GM21528 (cell line): ENCODE measurements around the gene MACROD2.

Experiments used
- ATAC-seq: cut with Tn5 transposase; IDR thresholded peaks from one replicate; pipeline ENCODE4 v1.9.1; 2021; ENCODE audit warnings: mild to moderate bottlenecking, moderate library complexity; ENCODE audit not compliant: unreplicated experiment, low FRiP score

MACROD2 gene

GRCh38 chr20:14826543-14827313 is 831.4 kb downstream of the MACROD2 start:
- no peak for ATAC-seq

- ATAC-seq, result no peak
Observed at GRCh38 chr20:14828459-14828858, 833.1 kb downstream of the MACROD2 start.

GRCh38 chr20:14829906-14830305 is 834.6 kb downstream of the MACROD2 start:
- peak; percentile 51 for ATAC-seq

GRCh38 chr20:14830466-14830865 is 835.1 kb downstream of the MACROD2 start:
- peak; percentile 77 for ATAC-seq

GRCh38 chr20:14830899-14831298 is 835.6 kb downstream of the MACROD2 start:
- peak; percentile 29 for ATAC-seq

- ATAC-seq, result peak; percentile 61
Observed at GRCh38 chr20:14832630-14833029, 837.3 kb downstream of the MACROD2 start.

- ATAC-seq, result peak; percentile 80
Observed at GRCh38 chr20:14838663-14839628, 843.6 kb downstream of the MACROD2 start.

GRCh38 chr20:14845199-14846160 is 850.2 kb downstream of the MACROD2 start:
- ATAC-seq, result no peak

- no peak for ATAC-seq
Observed at GRCh38 chr20:14848806-14849205, 853.5 kb downstream of the MACROD2 start.

- no peak for ATAC-seq
Observed at GRCh38 chr20:14853079-14853478, 857.8 kb downstream of the MACROD2 start.

GRCh38 chr20:14855171-14855570 is 859.9 kb downstream of the MACROD2 start:
- no peak for ATAC-seq

- no peak for ATAC-seq
Observed at GRCh38 chr20:14859627-14860026, 864.3 kb downstream of the MACROD2 start.

- no peak for ATAC-seq
Observed at GRCh38 chr20:14860410-14860814, 865.1 kb downstream of the MACROD2 start.

- no peak for ATAC-seq
Observed at GRCh38 chr20:14861028-14861699, 865.8 kb downstream of the MACROD2 start.

GRCh38 chr20:14865169-14865568 is 869.9 kb downstream of the MACROD2 start:
- no peak for ATAC-seq

GRCh38 chr20:14865731-14866130 is 870.4 kb downstream of the MACROD2 start:
- ATAC-seq, result no peak

- no peak for ATAC-seq
Observed at GRCh38 chr20:14866841-14867514, 871.7 kb downstream of the MACROD2 start.

- ATAC-seq, result no peak
Observed at GRCh38 chr20:14877301-14878028, 882.1 kb downstream of the MACROD2 start.

- no peak for ATAC-seq
Observed at GRCh38 chr20:14878676-14879019, 883.3 kb downstream of the MACROD2 start.
